K562 (cell line): ENCODE results near the gene CAPN2. TPM values are rescaled to one million over a fixed set of nuclear protein-coding genes. Genes with fewer than 3 reads are reported as not detected.
A peak's percentile ranks its signal among the peaks of the same experiment; 100 is the strongest.

Source experiments
- BRD4 ChIP-seq: fragments of 200-600 bp; sonication (generic); IDR thresholded peaks from 2 replicates; pipeline ENCODE4 v1.6.1; 2017; ENCODE audit warnings: inconsistent platforms
- CHD1 ChIP-seq: fragments of 200-600 bp; sonication (generic); IDR thresholded peaks from one replicate; pipeline ENCODE4 v1.6.1; 2012; ENCODE audit warnings: mild to moderate bottlenecking, moderate library complexity, low read length, inconsistent platforms
- CREM ChIP-seq: IDR thresholded peaks from 2 replicates; pipeline ENCODE4 v1.6.1; 2014; ENCODE audit warnings: antibody characterized with exemption, low read depth
- E2F3 ChIP-seq: fragments of 250-450 bp; sonication (Bioruptor Pico); IDR thresholded peaks from 2 replicates; pipeline ENCODE4 v1.4.0; 2020; ENCODE audit warnings: mild to moderate bottlenecking
- GATAD2B ChIP-seq: fragments of 450-650 bp; IDR thresholded peaks from 2 replicates; pipeline ENCODE4 v1.6.1; 2017; ENCODE audit warnings: mild to moderate bottlenecking, borderline replicate concordance
- HMG20B ChIP-seq: fragments of 250-450 bp; sonication (Bioruptor Pico); IDR thresholded peaks from 2 replicates; pipeline ENCODE4 v1.5.0; 2021; ENCODE audit warnings: mild to moderate bottlenecking
- KLF1 ChIP-seq: fragments of 450-650 bp; IDR thresholded peaks from 2 replicates; pipeline ENCODE4 v1.6.1; 2016; ENCODE audit warnings: missing genetic modification characterization, missing compliant biosample characterization
- L3MBTL2 ChIP-seq: fragments of 450-650 bp; IDR thresholded peaks from 2 replicates; pipeline ENCODE4 v1.6.1; 2016; ENCODE audit warnings: mild to moderate bottlenecking, moderate library complexity
- LCOR ChIP-seq: sonication (generic); formaldehyde crosslinking; IDR thresholded peaks from 2 replicates; pipeline ENCODE4 v1.8.0; 2022; ENCODE audit warnings: mild to moderate bottlenecking, missing genetic modification reagents
- MYNN ChIP-seq, 2 experiments: sonication (generic); formaldehyde crosslinking in 1 of 2; IDR thresholded peaks; 2 replicates each; pipeline versions ENCODE4 v1.5.0 to v1.6.1; 2016 to 2020; ENCODE audit warnings: antibody characterized with exemption in 1 of 2, missing genetic modification reagents in 1 of 2
- PHF21A ChIP-seq: fragments of 450-650 bp; IDR thresholded peaks from 2 replicates; pipeline ENCODE4 v1.6.1; 2017; ENCODE audit warnings: low read depth, borderline replicate concordance
- PHF8 ChIP-seq: fragments of 200-600 bp; sonication (generic); IDR thresholded peaks from 2 replicates; pipeline ENCODE4 v1.6.1; 2012; ENCODE audit warnings: mixed run types, mild to moderate bottlenecking, inconsistent platforms, low read length, moderate library complexity, borderline replicate concordance
- POLR3G ChIP-seq: IDR thresholded peaks from 2 replicates; pipeline ENCODE4 v1.6.1; 2011; ENCODE audit not compliant: insufficient read length, insufficient replicate concordance; ENCODE audit errors: extremely low read depth
- REST ChIP-seq, 2 experiments: fragments of 450-650 bp; formaldehyde crosslinking in 1 of 2; IDR thresholded peaks; 2 replicates each; pipeline versions ENCODE4 v1.4.0 to v1.6.1; 2014 to 2020; ENCODE audit warnings: mild to moderate bottlenecking in 2 of 2, borderline replicate concordance in 1 of 2, low read depth in 1 of 2
- SIN3A ChIP-seq, 2 experiments: fragments of 150-350 bp in 1 of 2; IDR thresholded peaks; 2 replicates each; pipeline ENCODE4 v1.6.1; 2011 to 2016; ENCODE audit warnings: borderline replicate concordance in 2 of 2, low read depth in 2 of 2, low read length in 2 of 2, mild to moderate bottlenecking in 2 of 2, moderate library complexity in 2 of 2; ENCODE audit not compliant: control insufficient read depth in 1 of 2
- SMAD4 ChIP-seq: fragments of 250-450 bp; sonication (Bioruptor Pico); conservative IDR thresholded peaks from 2 replicates; pipeline ENCODE4 v1.8.0; 2021; ENCODE audit warnings: inconsistent platforms, mild to moderate bottlenecking, moderate library complexity
- SP1 ChIP-seq: sonication (generic); formaldehyde crosslinking; IDR thresholded peaks from 2 replicates; pipeline ENCODE4 v1.8.1; 2022; ENCODE audit warnings: mild to moderate bottlenecking, missing genetic modification reagents
- SRSF9 ChIP-seq: fragments of 200-400 bp; formaldehyde crosslinking; IDR thresholded peaks from 2 replicates; pipeline ENCODE4 v1.6.1; 2017; ENCODE audit warnings: low read depth, low read length, borderline replicate concordance
- ZNF146 ChIP-seq: IDR thresholded peaks from one replicate; pipeline ENCODE4 v1.6.1; 2018; ENCODE audit warnings: missing compliant biosample characterization; ENCODE audit not compliant: unreplicated experiment
- ZNF174 ChIP-seq: fragments of 250-450 bp; sonication (Bioruptor Pico); IDR thresholded peaks from 2 replicates; pipeline ENCODE4 v1.4.0; 2020; ENCODE audit warnings: mild to moderate bottlenecking
- ZNF384 ChIP-seq: IDR thresholded peaks from 2 replicates; pipeline ENCODE4 v1.6.1; 2012; ENCODE audit warnings: low read depth, low read length, improper control_type of control experiment
- ZNF584 ChIP-seq: fragments of 200-800 bp; sonication (Bioruptor generic); IDR thresholded peaks from 2 replicates; pipeline ENCODE4 v1.6.1; 2016; ENCODE audit warnings: low read depth, mild to moderate bottlenecking, missing genetic modification characterization, missing compliant biosample characterization
- ZNF695 ChIP-seq: fragments of 450-650 bp; formaldehyde crosslinking; IDR thresholded peaks from 2 replicates; pipeline ENCODE4 v1.4.0; 2020; ENCODE audit warnings: mild to moderate bottlenecking, moderate library complexity
- ZNF75A ChIP-seq: fragments of 450-650 bp; formaldehyde crosslinking; IDR thresholded peaks from 2 replicates; pipeline ENCODE4 v1.4.0; 2020; ENCODE audit warnings: mild to moderate bottlenecking
- polyA plus RNA-seq, 8 experiments: library from polyadenylated mRNA; depleted of rRNA in 4 of 8; stranded (reverse) in 5 of 8; unstranded in 3 of 8; fragments of >200 nt; fragmentation: Nextera tagmentation in 2 of 8; fragmentation: Illumina TruSeq in 1 of 8; extraction: Ambion mirVana in 2 of 8; extraction: Trizol in 1 of 8; gene quantifications; 2 replicates each; pipeline versions ENCODE4 v1.2.1 to v1.2.3, GENCODE V29; 2011 to 2014; ENCODE audit warnings: inconsistent platforms in 1 of 8, missing spikeins in 1 of 8
- total RNA-seq, 7 experiments: library from RNA; depleted of rRNA in 6 of 7; stranded (reverse); fragments of >200 nt in 6 of 7; fragmentation: Illumina TruSeq in 2 of 7; extraction: Trizol in 2 of 7; gene quantifications; 2 replicates each; pipeline versions ENCODE4 v1.2.1 to v1.2.3, GENCODE V29; 2011 to 2021; ENCODE audit warnings: low replicate concordance in 1 of 7

The CAPN2 gene
- total and polyA plus RNA-seq, 9 of the 15 experiments (the other 6 are each of a cell fraction or from before 2014, with no cell fraction given): 24.6 to 157 (median 101) TPM

GRCh38 chr1:223678841-223679240, 33.5 kb upstream of the CAPN2 start (continued):
- TF ChIP-seq ZNF584: peak; percentile 88; the same call in 1 of the 2 replicates
- TF ChIP-seq CHD1: no peak
- peak; percentile 92 for TF ChIP-seq SMAD4
- TF ChIP-seq HMG20B (CRISPR knock-in tag): no peak
- 0 out of 2 replicates have a peak, but pooled peaks have one; percentile 56 for TF ChIP-seq LCOR (CRISPR knock-in tag)
- no peak for TF ChIP-seq SIN3A (IDR thresholded peaks at IDR 0.05; ENCODE audit: borderline replicate concordance in 2 of 2, control insufficient read depth in 1 of 2, low read depth in 2 of 2, low read length in 2 of 2)
- TF ChIP-seq MYNN (IDR thresholded peaks at IDR 0.05): peak; percentile 47; the same call in 1 of the 2 replicates
- TF ChIP-seq MYNN (CRISPR knock-in tag; IDR thresholded peaks at IDR 0.05): no peak
- peak; percentile 67; the same call in 1 of the 2 replicates for TF ChIP-seq PHF21A
- no peak for TF ChIP-seq ZNF695 (CRISPR knock-in tag)
- no peak for TF ChIP-seq ZNF146 (CRISPR knock-in tag)
- no peak for TF ChIP-seq ZNF174 (CRISPR knock-in tag)
- TF ChIP-seq REST (IDR thresholded peaks at IDR 0.05; ENCODE audit: borderline replicate concordance): no peak; the same call in 1 of the 2 replicates
- TF ChIP-seq REST (CRISPR knock-in tag; IDR thresholded peaks at IDR 0.05; ENCODE audit: low read depth): no peak
- TF ChIP-seq BRD4: no peak
- no peak for TF ChIP-seq SRSF9
- no peak for TF ChIP-seq ZNF75A (CRISPR knock-in tag)
- no peak for TF ChIP-seq PHF8
- peak; percentile 79 for TF ChIP-seq CREM
- TF ChIP-seq POLR3G: no peak
- no peak for TF ChIP-seq E2F3
- peak; percentile 86 for TF ChIP-seq L3MBTL2
- TF ChIP-seq GATAD2B: no peak
- TF ChIP-seq ZNF384: no peak
- TF ChIP-seq KLF1 (tag): no peak
- 0 out of 2 replicates have a peak, but pooled peaks have one; percentile 29 for TF ChIP-seq SP1 (CRISPR knock-in tag)
